Gastrocnemius medialis (tissue), 4 donors: ENCODE measurements around the gene MARCHF4.

ENCODE experiments used
- POLR2A ChIP-seq, 2 donors: fragments of 450-650 bp; IDR thresholded peaks; one replicate each; pipeline ENCODE4 v1.6.1; 2017; ENCODE audit warnings: antibody characterized with exemption in 2 of 2, mild to moderate bottlenecking in 2 of 2, moderate library complexity in 2 of 2
- TF ChIP-seq, protein P1 (sequence below), 5 experiments: fragments of 450-650 bp in 3 of 5; fragments of 200-600 bp in 2 of 5; sonication (generic) in 2 of 5; IDR thresholded peaks in 4 of 5; conservative IDR thresholded peaks in 1 of 5; 1 replicate in 4 of 5; 2 replicates in 1 of 5; pipeline ENCODE4 v1.5.1; 2016 to 2019; ENCODE audit warnings: antibody characterized with exemption in 5 of 5, mild to moderate bottlenecking in 3 of 5, moderate library complexity in 3 of 5

- TF ChIP-seq, protein P1, sequence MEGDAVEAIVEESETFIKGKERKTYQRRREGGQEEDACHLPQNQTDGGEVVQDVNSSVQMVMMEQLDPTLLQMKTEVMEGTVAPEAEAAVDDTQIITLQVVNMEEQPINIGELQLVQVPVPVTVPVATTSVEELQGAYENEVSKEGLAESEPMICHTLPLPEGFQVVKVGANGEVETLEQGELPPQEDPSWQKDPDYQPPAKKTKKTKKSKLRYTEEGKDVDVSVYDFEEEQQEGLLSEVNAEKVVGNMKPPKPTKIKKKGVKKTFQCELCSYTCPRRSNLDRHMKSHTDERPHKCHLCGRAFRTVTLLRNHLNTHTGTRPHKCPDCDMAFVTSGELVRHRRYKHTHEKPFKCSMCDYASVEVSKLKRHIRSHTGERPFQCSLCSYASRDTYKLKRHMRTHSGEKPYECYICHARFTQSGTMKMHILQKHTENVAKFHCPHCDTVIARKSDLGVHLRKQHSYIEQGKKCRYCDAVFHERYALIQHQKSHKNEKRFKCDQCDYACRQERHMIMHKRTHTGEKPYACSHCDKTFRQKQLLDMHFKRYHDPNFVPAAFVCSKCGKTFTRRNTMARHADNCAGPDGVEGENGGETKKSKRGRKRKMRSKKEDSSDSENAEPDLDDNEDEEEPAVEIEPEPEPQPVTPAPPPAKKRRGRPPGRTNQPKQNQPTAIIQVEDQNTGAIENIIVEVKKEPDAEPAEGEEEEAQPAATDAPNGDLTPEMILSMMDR (IDR thresholded peaks at IDR 0.05 in 4 of 5, conservative IDR thresholded peaks at IDR 0.05 in 1 of 5) = no peak
- TF ChIP-seq POLR2A (IDR thresholded peaks at IDR 0.05) = no peak
Measured at GRCh38 chr2:216341121-216341520, 31.2 kb downstream of the MARCHF4 start.
